SW 1271 (cell line): Measurements from ENCODE around the gene CNTNAP2.

ENCODE experiments used
- DNase-seq, 2 experiments: peaks; one replicate each; lab custom pipeline; 2025; lab: John Stamatoyannopoulos, UW

Gene CNTNAP2

DNA sequence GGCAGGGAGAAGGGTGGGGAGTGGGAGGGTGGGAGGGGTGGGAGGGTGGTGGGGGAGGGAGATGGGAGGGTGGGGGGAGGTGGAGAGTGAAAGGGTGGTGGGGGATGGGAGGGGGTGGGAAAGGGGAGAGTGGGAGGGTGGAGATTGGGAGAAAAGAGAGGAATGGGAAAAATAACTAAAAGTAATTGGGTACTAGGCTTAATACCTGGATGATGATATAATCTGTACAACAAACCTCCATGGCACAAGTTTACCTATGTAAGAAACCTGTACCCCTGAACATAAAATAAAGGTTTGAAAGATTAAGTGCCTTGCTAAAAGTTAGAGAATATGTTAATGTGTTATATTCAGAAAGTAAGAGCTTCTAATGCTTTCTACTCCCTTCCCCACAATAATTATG lies 564.9 kb downstream of the CNTNAP2 start:
- DNase-seq, result no peak

DNA sequence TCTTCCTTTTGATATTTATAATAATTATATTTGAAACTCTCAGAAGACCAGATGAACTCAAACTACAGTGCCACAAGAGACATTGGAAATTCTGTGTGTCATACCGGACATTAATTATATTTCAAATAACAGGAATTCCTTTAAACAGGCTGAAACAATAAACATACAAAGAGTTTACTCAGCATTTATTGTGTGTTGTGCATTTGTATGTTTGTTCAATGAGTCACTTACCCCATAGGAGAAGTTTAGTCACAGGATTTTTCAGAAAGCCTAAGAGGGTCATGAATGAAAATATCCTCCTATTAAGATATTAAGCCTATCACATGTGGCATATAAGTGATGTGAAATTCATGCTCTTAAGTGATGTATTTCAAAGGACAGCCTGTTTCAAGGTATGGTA lies 566.8 kb downstream of the CNTNAP2 start:
- no peak for DNase-seq

DNA sequence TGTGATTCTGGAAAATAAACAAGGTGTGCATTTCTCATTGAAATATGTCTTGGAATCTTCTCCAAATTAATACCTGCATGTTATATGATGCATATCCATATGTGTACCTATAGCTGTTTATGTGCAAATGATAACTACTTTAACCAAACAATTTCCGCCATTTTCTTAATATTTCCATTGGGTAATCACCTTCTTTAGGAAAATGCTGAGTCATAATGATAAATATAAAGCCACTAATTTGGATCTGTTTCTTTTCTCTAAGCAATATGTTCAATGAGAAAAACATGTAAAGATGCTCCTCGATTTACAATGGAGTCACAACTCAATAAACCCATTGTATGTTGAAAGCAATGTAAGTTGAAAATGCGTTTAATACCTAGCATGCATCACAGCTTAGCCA lies 574.4 kb downstream of the CNTNAP2 start:
- no peak for DNase-seq

DNA sequence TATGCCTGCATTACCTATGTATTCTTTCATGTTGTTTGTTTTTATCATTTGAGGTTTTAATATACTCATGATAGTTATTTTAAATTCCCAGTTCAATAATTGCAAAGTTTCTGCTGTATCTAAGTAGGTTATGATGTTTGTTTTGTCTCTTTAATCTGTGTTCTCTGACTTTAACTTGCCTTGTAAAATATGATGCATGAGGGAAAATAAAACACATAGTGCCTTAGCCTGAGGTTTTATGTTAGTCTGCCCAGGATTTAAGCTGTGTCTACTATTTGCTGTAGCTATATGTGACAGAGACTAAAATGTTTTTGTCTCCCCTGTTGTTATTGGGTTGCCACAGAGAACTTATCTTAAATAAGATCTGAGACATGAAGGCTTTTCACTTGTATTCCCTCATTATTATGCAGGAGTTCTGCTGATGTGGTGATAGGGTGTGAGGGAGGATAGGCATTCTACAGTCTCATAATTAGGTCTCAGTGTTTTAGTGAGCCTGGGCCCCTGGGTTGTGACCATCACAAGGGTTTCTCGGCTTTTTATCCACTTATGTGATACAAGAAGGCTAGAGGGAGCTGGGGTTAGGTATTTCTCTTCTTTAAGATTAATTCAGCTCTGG lies 582.5 kb downstream of the CNTNAP2 start:
- DNase-seq, result no peak

DNA sequence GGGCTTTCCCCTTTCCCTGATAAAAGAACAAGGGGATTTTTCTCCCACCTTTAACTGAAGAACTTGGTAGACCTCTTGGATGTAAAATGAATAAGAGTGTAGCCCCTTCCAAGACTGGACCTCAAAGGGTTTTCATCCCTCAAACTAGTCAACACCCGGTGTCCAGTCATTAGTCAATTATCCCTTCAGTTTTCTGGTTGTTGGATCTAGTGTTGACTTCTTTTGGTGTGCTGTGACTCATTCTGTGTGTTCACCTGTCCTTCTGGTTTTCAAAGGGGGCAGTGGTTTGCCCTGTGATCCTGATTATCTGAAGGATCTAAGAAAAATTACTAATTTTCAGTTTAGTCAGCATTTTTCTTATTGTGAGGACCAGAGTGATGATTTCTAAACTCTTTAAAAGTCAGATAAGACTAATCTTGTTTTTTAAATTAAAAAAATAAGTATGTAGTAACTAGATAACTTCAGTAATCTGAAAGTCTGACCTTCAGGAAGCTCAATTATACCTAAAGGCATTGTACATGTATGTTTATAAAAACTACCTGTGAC lies 583.5 kb downstream of the CNTNAP2 start:
- DNase-seq, result no peak

DNA sequence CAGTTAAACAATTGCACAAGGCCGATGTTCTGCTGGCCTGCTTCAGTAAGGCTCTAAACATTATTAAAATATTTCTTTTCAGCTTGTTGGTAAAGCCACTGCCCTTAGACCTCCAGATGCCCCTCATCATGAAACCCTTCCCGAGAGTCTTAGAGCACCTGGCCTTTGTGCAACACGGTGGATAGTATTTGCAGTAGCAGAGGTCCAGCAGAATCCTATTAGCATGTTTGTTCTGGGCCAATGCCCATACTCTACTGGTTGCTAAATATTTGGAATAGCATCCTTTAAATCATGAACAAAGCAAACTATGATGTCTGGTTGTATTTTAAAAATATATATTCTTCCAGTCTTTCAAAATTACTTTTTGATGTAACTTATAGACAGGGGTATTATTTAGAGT lies 584.6 kb downstream of the CNTNAP2 start:
- no peak for DNase-seq

DNA sequence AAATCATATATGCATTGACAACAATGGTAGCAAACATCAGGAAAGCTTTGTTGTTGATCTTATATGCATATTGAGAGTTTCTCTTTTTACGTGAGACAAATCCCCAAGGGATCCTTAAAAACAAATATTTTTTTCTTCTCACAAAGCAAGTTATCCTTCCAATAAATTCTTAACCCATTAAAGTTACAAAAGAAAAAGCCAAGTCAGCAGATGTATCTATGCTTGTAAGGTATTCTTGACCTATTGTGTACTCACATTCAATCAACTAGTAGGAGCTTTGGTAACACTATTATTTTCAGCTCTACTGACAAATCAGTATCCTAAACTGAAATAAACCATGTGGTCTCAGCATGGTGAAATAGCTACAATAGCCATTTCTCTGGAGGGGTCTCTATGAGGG lies 586.3 kb downstream of the CNTNAP2 start:
- DNase-seq, result no peak

DNA sequence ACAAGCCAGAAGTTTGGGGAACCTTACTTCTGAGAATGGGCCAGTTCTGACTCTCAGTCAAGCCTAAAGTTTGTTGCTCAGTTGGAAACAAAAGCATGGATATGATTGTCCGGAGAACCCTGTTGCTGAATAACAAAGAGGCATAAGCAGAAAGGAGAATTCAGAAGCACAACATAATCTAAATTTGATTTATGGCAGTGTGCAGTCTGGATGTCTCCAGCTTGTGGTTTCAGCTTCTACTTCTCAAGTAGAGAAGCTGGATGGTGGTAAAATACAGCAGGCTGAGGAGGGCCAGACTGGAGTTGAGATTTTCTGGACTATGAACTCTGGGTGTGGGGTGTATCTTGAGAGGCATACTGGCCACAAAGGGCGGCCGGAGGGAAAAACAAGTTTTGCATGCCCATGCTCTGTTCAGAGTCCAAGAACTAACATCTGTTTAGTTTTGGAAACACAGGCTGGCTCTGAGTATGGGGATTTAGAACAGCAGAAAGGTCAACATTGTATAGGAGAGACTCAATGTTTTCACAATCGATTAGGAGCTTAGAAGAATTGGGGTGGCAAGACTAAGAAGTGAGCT lies 592.9 kb downstream of the CNTNAP2 start:
- no peak for DNase-seq

DNA sequence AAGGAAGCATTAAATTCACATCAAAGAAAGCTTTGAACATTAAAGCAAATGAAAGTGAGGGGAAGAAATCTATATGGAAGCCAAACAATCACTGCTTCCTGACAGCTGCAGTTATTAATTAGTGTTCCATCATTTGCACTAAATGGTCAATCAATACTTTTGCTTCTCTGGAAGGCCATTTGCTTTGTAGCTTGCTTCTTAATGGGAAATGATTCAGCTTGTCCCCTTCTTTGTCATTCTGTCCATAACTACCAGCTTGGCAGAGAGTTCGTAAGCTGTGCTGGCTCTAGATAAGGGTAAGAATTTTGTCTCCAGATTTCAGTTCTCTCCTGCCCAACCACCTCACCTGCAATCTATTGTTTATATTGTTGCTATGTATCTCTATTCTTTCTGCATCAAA lies 596.6 kb downstream of the CNTNAP2 start:
- DNase-seq, result no peak

DNA sequence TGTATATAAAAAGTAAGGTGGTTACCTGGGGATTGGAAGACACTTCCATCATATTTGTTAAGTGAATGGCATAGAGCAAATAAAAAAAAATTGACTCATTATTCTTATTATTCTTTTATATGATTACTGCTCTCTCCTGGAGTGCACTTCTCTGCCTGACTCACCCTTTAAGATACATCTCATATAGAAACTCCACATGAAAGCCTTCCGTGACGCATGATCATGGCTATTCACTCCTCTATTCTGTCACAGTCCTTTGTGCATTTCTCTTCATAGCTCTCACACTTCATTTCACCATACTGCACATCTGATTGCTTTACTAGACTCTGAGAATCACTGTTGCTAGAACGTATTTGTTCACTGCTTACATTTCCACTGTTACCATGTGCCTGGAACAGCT lies 597.3 kb downstream of the CNTNAP2 start:
- no peak for DNase-seq

DNA sequence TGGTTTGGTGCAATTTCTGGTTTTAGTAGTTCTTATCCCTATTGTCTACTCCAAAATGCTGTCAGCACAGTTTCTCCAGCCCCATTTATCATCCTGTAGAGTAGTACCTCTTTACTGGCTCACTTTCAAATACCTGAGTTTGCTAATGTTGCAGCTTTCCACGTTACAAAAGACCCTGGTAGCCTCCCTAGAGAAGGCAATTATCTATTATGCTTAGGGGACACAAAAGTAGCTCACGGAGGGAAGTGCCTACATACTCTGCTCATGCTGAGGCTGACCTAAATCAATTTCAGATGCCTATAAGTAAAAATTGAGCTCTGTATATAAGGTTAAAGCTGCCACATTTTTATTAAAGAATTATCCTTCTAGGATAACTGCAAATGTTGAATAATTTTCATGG lies 603.6 kb downstream of the CNTNAP2 start:
- no peak for DNase-seq

DNA sequence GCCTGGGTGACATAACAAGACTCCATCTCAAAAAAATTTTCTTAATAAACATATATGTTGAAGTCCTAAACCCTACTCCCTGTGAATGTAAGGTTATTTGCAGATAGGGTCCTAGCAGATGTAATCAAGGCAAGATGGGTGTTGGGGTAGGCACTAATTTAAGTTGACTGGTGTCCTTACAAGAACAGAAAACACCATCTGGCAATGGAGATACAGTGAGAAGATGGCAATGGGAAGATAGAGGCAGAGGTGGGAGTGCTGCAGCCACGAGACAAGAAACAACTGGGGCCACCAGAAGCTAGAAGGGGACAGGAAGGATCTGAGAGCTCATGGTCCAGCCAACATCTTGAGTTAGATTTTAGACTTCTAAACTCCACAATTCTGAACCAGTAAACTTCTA lies 606.4 kb downstream of the CNTNAP2 start:
- DNase-seq, result no peak

DNA sequence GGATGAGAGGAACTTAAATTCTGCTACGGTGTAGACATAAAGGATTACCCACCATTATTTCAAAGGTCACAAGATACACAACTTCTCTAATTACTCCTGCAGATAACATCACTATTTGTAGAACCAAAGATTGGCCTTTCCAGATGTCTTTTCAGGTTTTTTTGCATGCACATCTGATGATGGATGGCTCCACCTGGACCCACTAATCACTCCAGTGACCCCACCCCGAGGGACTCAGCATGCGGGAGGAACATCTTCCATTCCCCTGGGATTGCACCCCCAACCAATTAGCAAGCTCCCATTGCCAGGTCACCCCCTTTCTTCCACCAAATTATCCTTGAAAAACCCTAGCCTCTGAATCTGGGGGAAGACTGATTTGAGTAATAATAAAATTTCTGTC lies 608.9 kb downstream of the CNTNAP2 start:
- no peak for DNase-seq

DNA sequence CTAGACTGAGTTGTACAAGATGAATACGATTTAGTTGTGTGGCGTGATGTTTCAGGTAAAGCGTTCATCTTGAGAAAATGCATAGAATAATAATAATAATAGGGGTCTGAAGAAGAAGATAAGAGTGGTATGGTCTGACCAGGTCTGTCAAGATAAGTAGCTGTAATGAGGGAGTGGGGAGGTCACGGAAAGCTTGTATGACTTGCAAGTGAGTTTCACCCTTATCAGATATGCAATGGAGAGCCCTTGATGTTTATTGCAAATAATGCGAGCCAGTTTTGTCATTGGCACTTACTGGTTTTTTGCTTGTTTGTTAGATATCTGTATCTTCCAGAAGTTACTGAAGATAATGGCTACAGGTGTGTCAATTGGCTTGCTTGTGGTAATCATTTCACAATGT lies 611.5 kb downstream of the CNTNAP2 start:
- no peak for DNase-seq

DNA sequence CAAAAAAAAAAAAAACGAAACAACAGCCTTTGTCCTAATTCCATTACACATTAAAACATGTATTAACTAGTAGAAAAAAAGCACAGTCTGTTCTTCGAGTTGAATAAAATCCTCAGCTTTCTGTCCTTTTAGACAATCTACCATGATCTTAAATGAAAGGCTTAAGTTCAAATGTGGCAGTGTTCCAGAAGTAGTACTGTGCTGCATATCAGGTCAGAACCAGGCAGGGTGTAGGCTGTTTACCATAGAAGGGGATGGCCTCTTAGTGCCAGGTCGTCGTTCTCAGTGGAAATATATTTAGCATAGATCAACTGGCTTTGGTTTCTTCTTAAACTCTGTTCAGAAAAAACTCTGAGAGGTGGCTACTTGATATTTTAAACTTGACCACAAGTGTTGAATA lies 612.0 kb downstream of the CNTNAP2 start:
- DNase-seq, result no peak

DNA sequence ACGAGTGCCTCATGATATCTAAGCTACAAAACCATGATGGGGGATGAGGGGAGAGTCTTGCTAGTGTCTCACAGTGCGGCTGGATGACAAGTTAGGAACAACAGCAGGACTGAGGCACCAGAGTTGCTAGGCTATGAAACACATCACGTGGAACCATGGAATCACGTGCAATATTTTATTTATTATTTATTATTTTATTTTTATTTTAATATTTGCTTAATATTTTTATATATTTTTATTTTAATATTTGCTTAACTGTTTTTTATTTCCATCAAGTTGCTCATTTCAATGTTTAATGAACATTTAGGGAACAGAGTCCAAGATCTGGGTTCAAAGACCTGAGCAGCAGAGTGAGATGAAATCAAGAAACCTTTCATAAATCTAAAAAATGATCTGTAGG lies 614.6 kb downstream of the CNTNAP2 start:
- no peak for DNase-seq

DNA sequence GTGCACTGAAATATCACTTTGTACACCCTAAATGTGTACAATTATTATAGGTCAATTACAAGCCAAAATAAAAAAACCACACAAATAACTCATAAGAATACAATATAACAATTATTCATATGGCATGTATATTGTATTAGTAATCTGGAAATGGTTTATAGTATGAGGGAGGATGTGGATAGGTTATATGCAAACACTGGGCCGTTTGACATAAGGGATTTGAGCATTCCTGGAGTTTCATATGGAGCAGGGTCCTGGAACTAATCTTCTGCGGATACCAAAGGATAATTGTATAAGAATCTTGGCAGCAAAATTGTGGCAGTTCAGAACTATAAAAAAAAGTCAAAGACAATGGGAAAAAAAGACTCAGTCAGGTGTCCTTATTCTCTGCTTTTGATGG lies 619.4 kb downstream of the CNTNAP2 start:
- no peak for DNase-seq

DNA sequence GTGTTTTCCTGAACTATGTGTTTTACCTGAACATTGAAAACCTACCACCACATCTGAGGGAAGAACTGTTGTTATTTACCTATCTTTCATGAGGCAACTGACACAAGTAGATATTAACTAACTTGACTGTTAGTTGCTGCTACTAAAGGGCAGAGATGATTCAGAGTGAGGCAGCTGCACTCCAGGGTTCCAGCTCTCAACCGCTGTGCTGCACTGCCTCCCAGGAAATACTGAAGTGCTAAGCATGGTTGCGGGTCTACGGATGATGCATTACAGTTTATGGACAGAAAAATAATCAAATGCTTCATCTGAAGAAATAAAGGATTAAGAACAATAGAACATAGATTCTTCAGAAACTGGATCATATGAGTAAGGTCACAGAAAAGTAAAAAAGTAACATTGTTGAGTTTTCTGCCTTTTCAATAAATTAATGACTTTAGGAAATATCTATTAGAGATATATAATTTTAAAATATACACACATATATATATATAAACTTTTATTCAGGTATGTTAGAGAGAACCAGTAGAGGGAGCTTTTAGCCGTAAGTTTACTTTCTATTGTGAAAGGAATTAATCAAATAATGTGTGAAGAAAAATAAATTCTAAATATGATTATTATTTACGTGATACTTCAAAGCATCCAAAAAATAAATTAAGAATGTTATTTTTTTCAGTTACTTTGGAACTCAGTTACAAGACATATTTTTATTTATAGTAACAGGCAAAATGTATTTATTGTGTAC lies 620.0 kb downstream of the CNTNAP2 start:
- peak in 1 of 2 experiments; percentile 11 for DNase-seq

DNA sequence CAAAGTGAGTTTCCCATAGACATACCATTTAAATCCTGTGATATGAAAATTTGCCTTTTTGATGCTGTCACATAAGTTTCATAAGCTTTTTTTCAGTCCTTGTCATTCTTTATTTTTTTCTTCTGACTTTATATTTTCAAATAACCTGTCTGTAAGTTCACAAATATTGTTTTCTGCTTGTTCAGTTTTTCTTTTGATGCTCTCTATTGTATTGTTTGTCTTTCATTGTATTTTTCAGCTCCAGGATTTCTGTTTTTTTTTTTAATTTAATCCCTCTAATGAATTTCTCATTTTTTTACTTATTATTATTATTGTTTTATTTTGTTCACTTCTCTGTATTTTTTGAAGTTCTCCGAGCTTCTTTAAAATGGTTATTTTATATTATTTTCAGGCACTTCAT lies 623.4 kb downstream of the CNTNAP2 start:
- DNase-seq, result no peak

DNA sequence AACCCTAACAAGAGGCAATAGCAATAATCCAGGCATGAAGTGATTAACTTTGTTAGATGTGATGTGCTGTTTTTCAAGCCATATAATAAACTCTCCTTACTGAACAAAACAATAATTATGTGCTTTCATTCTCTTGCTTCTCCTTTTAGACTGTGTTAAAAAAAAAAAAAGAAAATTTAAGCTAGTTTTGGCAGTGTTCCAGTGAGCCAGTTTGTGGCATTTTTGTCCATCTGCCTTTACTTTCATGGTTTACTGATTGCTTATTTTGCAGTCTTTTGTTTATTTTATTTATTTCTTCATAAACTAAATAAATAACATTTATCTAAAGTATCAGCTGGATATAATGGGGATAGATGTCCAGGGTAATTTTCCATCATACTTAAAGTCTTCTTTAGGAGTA lies 625.3 kb downstream of the CNTNAP2 start:
- DNase-seq, result no peak

DNA sequence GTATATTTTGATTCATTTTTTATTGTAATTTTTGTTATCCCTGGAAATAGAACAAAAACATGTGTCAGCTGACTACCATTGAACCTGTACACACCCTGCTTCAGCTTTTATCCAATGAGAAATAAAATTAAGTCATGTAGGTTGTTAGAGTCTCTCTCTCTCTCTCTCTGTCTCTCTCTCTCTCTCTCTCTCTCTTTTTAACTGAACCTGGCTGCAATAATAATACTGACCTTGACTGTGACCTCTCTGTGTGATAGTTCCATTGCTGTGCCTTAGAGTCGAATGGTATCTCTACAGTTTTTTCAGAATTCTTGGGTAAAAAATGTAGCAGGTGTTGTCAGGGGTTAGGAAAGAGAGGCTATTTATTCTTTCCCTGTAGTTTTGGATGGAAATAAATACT lies 637.8 kb downstream of the CNTNAP2 start:
- DNase-seq, result no peak

DNA sequence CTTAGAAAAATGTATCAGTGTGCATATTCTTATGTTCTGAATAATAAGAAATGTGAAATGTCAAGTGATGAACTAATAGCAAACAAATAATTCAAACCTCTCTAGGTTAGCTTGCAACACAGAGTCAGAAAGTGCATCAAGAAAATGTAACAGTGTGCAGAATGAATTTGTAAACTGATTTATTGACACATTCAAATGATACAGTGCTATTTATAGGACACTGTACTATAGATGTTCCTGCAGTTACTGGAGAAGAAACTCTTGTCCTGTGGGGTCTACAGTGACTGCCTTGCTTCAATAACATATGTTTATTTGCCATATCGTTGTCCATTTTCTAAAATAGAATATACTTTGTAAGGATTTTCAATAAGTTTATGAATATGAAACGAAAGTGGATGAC lies 639.0 kb downstream of the CNTNAP2 start:
- DNase-seq, result no peak

DNA sequence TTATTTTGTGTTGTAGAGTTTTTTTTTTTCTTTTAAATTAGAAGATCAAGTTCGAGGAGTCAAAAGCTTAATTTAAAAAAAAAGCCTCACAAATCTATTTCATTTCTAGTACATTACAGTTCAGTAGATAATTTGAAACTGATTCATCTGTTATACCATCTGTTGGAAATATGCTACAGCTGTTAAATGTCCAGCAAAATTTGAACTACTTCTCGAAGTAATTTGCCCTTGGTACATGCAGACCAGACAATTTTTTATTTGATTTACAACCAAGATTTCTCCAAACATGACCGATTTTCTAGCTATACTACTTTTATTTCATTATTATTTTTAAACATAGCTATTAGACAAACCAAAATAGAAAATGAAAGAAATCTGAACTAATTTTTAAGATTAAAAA lies 647.9 kb downstream of the CNTNAP2 start:
- no peak for DNase-seq
